GM13977 (cell line): ENCODE results near the gene NDC1.
"Not testable (repeated sequence)": the region's sequence is repeated elsewhere in the genome, so short reads cannot be mapped to it uniquely, and the experiment has no call there.

Source experiments
- DNase-seq: peaks from one replicate; pipeline ENCODE4 v3.0.0; 2012; ENCODE audit warnings: low spot score
- CTCF ChIP-seq: IDR thresholded peaks from 2 replicates; pipeline ENCODE4 v1.5.1; 2012; ENCODE audit warnings: mild to moderate bottlenecking, control low read depth; ENCODE audit not compliant: insufficient read depth; ENCODE audit errors: extremely low read depth, missing control alignments
- in situ Hi-C: fragments of 300-500 bp; cut with MboI; formaldehyde crosslinking; loops from one replicate; pipeline ENCODE4 v1.12.0; 2022; ENCODE audit warnings: low sequenced_read_pairs, low pct_unique_long_range_greater_than_20kb, mixed read lengths, inconsistent platforms; ENCODE audit not compliant: unreplicated experiment

NDC1 gene

GRCh38 chr1:53826367-53826766 is 11.7 kb downstream of the NDC1 start:
- no peak for TF ChIP-seq CTCF
- no peak for DNase-seq
- in situ Hi-C loops, result no loop called here

- TF ChIP-seq CTCF, result no peak
Measured at GRCh38 chr1:53825306-53825705, 12.8 kb downstream of the NDC1 start.

GRCh38 chr1:53822931-53823330 is 15.2 kb downstream of the NDC1 start:
- no peak for TF ChIP-seq CTCF
- DNase-seq, result no peak
- in situ Hi-C loops, result no loop called here

More at GRCh38 chr1:53825306-53825705, 12.8 kb downstream of the NDC1 start:
- no peak for DNase-seq
- in situ Hi-C loops, result no loop called here

GRCh38 chr1:53821380-53821779 is 16.7 kb downstream of the NDC1 start:
- no peak for DNase-seq
- TF ChIP-seq CTCF, result peak; percentile 23
- in situ Hi-C loops, result no loop called here

GRCh38 chr1:53819387-53819786 is 18.7 kb downstream of the NDC1 start:
- TF ChIP-seq CTCF, result no peak
- in situ Hi-C loops, result no loop called here
- DNase-seq, result no peak

GRCh38 chr1:53816584-53816983 is 21.5 kb downstream of the NDC1 start:
- in situ Hi-C loops, DNase-seq: not testable (repeated sequence)

- in situ Hi-C loops, DNase-seq: not testable (repeated sequence)
Measured at GRCh38 chr1:53815484-53815883, 22.6 kb downstream of the NDC1 start.

- peak; percentile 39 for TF ChIP-seq CTCF
- no peak for DNase-seq
- in situ Hi-C loops, result no loop called here
Measured at GRCh38 chr1:53811414-53811851, 26.7 kb downstream of the NDC1 start.
